ENCODE measurements around the gene ARHGDIB.

DNA sequence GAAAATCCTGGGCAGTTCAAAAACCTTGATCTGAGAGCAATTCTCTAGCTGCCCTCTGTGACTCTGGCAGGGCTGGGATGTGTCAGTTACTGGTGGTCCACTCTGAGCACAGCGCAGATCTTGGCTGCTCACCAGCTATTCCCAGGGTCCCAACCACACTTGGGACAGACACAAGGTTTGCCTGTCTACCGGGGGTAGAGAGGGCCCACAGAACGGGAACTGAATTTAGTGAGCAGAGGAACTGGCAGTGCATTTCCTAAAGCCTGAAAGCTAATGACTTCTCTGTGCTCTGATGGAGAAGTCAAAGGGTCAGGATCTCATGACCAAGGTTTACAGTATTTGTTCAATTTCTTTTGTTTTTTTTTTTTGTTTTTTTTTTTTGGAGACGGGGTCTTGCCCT, 14.1 kb upstream of the ARHGDIB start:
- TF ChIP-seq POLR2A (IDR thresholded peaks at IDR 0.05) (no peak), POLR2AphosphoS5 (IDR thresholded peaks at IDR 0.05) (no peak), EP300 (IDR thresholded peaks at IDR 0.05) (no peak)
- TF ChIP-seq, protein P1, sequence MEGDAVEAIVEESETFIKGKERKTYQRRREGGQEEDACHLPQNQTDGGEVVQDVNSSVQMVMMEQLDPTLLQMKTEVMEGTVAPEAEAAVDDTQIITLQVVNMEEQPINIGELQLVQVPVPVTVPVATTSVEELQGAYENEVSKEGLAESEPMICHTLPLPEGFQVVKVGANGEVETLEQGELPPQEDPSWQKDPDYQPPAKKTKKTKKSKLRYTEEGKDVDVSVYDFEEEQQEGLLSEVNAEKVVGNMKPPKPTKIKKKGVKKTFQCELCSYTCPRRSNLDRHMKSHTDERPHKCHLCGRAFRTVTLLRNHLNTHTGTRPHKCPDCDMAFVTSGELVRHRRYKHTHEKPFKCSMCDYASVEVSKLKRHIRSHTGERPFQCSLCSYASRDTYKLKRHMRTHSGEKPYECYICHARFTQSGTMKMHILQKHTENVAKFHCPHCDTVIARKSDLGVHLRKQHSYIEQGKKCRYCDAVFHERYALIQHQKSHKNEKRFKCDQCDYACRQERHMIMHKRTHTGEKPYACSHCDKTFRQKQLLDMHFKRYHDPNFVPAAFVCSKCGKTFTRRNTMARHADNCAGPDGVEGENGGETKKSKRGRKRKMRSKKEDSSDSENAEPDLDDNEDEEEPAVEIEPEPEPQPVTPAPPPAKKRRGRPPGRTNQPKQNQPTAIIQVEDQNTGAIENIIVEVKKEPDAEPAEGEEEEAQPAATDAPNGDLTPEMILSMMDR (IDR thresholded peaks at IDR 0.05): no peak
